ENCODE results near the gene ACTR10.

DNA sequence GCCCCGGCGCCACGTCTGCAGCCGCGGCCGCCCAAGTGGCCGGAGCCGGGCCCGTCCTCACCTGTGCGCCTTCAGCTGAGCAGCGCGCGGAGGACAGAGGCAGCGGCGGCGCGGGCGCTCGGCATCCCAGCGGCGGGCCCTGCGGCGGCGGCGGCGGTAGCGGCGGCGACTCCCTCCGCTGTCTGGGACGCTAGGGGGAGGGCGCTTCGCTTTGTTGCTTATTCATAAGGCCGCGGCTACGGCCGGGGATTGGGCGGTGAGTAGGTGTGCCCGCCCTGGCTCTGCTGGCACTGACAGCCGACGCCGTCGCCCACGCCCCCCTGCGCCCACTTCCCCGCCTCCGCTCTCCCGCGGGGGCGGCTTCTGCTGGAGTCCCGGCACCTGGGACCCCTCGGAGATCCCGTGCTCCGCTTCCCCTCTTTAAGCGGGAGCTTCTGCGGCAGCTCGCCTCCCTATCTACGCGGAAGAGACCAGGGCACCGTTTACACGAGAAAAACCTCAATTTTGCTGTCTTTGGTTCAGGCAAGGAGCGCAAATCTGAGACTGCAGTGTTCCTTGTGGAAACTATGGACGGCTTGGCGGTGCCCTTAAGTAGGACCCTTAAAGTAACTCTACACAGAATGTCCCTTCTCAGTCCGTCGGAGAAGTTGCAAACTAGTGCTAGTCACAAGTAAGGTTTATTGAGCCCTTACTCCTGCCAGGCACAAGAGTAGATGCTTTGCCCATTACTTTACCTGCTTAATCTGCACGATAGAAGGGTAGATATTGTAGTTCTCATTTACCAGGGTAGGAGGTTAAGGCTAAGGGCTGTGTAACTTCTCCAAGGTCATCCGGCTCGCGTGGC lies 47.7 kb upstream of the ACTR10 start, which contains the start of gene ARMH4:
- TF ChIP-seq, protein P1, sequence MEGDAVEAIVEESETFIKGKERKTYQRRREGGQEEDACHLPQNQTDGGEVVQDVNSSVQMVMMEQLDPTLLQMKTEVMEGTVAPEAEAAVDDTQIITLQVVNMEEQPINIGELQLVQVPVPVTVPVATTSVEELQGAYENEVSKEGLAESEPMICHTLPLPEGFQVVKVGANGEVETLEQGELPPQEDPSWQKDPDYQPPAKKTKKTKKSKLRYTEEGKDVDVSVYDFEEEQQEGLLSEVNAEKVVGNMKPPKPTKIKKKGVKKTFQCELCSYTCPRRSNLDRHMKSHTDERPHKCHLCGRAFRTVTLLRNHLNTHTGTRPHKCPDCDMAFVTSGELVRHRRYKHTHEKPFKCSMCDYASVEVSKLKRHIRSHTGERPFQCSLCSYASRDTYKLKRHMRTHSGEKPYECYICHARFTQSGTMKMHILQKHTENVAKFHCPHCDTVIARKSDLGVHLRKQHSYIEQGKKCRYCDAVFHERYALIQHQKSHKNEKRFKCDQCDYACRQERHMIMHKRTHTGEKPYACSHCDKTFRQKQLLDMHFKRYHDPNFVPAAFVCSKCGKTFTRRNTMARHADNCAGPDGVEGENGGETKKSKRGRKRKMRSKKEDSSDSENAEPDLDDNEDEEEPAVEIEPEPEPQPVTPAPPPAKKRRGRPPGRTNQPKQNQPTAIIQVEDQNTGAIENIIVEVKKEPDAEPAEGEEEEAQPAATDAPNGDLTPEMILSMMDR (tag by site-specific recombination; IDR thresholded peaks at IDR 0.05) = no peak
- TF ChIP-seq, protein P2, sequence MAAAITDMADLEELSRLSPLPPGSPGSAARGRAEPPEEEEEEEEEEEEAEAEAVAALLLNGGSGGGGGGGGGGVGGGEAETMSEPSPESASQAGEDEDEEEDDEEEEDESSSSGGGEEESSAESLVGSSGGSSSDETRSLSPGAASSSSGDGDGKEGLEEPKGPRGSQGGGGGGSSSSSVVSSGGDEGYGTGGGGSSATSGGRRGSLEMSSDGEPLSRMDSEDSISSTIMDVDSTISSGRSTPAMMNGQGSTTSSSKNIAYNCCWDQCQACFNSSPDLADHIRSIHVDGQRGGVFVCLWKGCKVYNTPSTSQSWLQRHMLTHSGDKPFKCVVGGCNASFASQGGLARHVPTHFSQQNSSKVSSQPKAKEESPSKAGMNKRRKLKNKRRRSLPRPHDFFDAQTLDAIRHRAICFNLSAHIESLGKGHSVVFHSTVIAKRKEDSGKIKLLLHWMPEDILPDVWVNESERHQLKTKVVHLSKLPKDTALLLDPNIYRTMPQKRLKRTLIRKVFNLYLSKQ (tag by site-specific recombination; IDR thresholded peaks at IDR 0.05; ENCODE audit: borderline replicate concordance) = no peak
- TF ChIP-seq, protein P3, sequence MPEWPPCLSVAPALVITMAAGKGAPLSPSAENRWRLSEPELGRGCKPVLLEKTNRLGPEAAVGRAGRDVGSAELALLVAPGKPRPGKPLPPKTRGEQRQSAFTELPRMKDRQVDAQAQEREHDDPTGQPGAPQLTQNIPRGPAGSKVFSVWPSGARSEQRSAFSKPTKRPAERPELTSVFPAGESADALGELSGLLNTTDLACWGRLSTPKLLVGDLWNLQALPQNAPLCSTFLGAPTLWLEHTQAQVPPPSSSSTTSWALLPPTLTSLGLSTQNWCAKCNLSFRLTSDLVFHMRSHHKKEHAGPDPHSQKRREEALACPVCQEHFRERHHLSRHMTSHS (tag by site-specific recombination; IDR thresholded peaks at IDR 0.05) = no peak
- TF ChIP-seq, protein P4, sequence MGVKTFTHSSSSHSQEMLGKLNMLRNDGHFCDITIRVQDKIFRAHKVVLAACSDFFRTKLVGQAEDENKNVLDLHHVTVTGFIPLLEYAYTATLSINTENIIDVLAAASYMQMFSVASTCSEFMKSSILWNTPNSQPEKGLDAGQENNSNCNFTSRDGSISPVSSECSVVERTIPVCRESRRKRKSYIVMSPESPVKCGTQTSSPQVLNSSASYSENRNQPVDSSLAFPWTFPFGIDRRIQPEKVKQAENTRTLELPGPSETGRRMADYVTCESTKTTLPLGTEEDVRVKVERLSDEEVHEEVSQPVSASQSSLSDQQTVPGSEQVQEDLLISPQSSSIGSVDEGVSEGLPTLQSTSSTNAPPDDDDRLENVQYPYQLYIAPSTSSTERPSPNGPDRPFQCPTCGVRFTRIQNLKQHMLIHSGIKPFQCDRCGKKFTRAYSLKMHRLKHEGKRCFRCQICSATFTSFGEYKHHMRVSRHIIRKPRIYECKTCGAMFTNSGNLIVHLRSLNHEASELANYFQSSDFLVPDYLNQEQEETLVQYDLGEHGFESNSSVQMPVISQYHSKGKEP (tag by site-specific recombination; IDR thresholded peaks at IDR 0.05) = no peak
- TF ChIP-seq PRDM1 (tag by site-specific recombination; IDR thresholded peaks at IDR 0.05) = no peak
